ENCODE results near the gene ENO3. TPM values are rescaled to one million over a fixed set of nuclear protein-coding genes. Genes with fewer than 3 reads are reported as not detected.

ENO3 gene
- total and polyA plus RNA-seq, 11 donors, result 253 to 1,459 (median 668) TPM

DNA sequence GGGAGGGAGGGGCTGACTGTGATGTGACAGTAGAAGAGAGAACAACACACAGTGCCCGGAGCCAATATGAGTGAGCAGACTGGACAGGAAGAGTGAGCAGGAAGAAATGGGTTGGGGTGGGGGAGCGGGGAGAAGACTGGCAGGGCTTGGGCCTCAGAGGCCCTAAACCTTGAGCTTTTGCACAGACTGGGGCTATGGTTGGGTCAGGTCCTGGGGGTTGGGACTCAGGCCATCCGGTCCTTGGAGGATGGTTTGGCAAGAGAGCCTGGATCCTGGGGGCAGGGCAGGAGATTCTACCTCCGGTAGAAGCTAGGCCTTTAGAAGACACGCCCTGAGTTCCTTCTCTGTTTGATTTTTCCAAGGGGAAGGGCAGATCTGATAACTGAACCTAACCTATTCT, 35.5 kb downstream of the ENO3 start:
- intact Hi-C loops (cut with DNase I), result loop anchor here (2.0 to 10.0 kb wide), 9 partner anchors 18 to 249 kb away; partner anchors contain the start of genes GP1BA (in 2 of the 10), CXCL16 (in 1 of the 10), PFN1 (in 1 of the 10) and ZMYND15 (in 1 of the 10)
- ATAC-seq (peak in 3 of 4 donors; percentile 1 to 29 (median 6)), DNase-seq (peak in 1 of 5 donors; percentile 39)
- Histone ChIP-seq H3K4me3 (peak overlapping the region; percentile 49 to 95 (median 76)), H3K36me3 (peaks cover 0 to 43% (median 32%) of the 10 kb centered on the region in 9 donors), H3K9me3 (no peaks in the 10 kb centered on the region), H3K27ac (peak overlapping the region; percentile 77 to 97 (median 93)), H3K27me3 (no peaks in the 10 kb centered on the region), H3K4me1 (peaks cover 0 to 32% (median 23%) of the 10 kb centered on the region in 12 donors)
- 23 to 46% (median 31%) methylated on average over 5 of the region's 5 CpGs for WGBS, 4 donors
- TF ChIP-seq CTCF (IDR thresholded peaks at IDR 0.05) (no peak), POLR2A (IDR thresholded peaks at IDR 0.05) (no peak)

DNA sequence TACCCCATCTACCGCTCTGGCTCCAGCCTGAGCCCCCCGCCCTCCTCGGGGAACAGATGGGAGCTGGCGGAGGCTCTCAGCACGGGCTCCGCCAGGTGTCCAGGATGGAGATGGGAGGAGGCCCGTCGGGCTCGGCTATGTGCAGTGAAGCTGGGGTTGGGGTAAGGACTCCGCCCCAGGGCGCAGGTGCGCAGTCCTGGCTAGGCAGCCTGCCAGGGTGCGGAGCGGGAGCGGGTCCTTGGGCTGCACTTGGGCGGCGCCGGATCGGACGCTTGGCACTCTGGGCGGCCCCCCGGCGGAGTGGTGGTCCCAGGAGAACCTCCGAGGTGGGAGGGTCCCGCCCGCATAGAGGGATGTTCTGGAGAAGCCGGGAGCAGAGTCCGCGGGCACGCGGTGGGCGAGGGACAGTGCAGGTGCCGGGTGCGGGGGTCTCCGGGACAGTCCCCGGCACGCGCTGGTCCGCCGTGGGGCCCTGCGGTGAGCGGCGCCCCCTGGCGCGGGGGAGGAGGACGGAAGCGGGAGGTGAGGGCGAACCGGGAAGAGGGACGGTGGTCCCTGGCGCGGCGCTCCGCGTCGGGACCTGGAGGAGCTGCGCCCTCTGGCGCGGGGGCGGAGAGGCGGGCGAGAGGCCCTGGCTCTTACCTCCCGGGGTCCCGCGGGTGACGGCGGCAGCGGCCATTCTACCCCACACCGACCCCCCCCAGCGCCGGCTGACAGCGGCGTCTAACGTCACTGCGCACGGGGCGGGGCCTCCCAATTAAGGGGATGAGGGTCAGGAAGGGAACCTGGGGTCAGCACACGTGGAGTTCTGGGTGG, 36.2 kb downstream of the ENO3 start, which contains the start of gene CAMTA2:
Gene CAMTA2, minus strand, starts transcription at position 725 of the 816 bp plus-strand sequence. CDS start 1,453 bp downstream, outside the sequence.
- intact Hi-C loops (cut with DNase I), result loop anchor here (1.0 to 10.0 kb wide), 11 partner anchors 18 to 250 kb away; partner anchors contain the start of genes GP1BA (in 2 of the 10), CXCL16 (in 1 of the 10), PFN1 (in 1 of the 10) and SPAG7 (in 1 of the 10)

GRCh38 chr17:4987767-4988567, 37.0 kb downstream of the ENO3 start:
- peaks cover 0 to 27% (median 23%) of the 10 kb centered on the region in 12 donors for H3K4me1 ChIP-seq
- DNase-seq (peak in 3 of 5 donors; percentile 50 to 66 (median 54)), ATAC-seq (peak in 2 of 4 donors; percentile 3 to 46)
- H3K27me3 ChIP-seq, result no peaks in the 10 kb centered on the region
- peak overlapping the region; percentile 77 to 97 (median 93) for H3K27ac ChIP-seq
- intact Hi-C loops (cut with DNase I), result loop anchor here (1.0 to 10.0 kb wide), 11 partner anchors 19 to 251 kb away; partner anchors contain the start of genes GP1BA (in 2 of the 10), CXCL16 (in 1 of the 10), PFN1 (in 1 of the 10) and SPAG7 (in 1 of the 10)
- H3K9me3 ChIP-seq, result no peaks in the 10 kb centered on the region
- TF ChIP-seq CTCF (IDR thresholded peaks at IDR 0.05), result no peak
- peak in 1 of 2 donors; percentile 24 for TF ChIP-seq POLR2A (IDR thresholded peaks at IDR 0.05)
- 2 to 6% (median 4%) methylated on average over 21 to 30 of the region's 30 CpGs for WGBS, 4 donors
- H3K36me3 ChIP-seq, result peaks cover 0 to 27% (median 16%) of the 10 kb centered on the region in 9 donors
- peak overlapping the region; percentile 49 to 95 (median 76) for H3K4me3 ChIP-seq

More for the DNA sequence above, 36.2 kb downstream of the ENO3 start, which contains the start of gene CAMTA2:
- TF ChIP-seq CTCF (IDR thresholded peaks at IDR 0.05), result peak; percentile 63 to 94 (median 80)
- TF ChIP-seq POLR2A (IDR thresholded peaks at IDR 0.05), result peak in 1 of 2 donors; percentile 90
- Histone ChIP-seq H3K36me3 (peaks cover 0 to 36% (median 24%) of the 10 kb centered on the region in 9 donors), H3K27ac (peak within 1 kb of the TSS; percentile 77 to 97 (median 93)), H3K4me1 (peaks cover 0 to 32% (median 23%) of the 10 kb centered on the region in 12 donors), H3K9me3 (no peaks in the 10 kb centered on the region), H3K27me3 (no peaks in the 10 kb centered on the region), H3K4me3 (peak within 1 kb of the TSS; percentile 49 to 95 (median 76))
- ATAC-seq, result peak; percentile 91 to 97 (median 97)
- peak; percentile 93 to 95 (median 94) for DNase-seq
- 0 to 1% (median 1%) methylated on average over 41 to 78 of the region's 78 CpGs for WGBS, 4 donors
